Transverse colon (tissue), 4 donors: ENCODE results near the gene LAMA2. TPM values are rescaled to one million over a fixed set of nuclear protein-coding genes. Genes with fewer than 3 reads are reported as not detected.

Experiments
- DNase-seq: peaks from one replicate; pipeline ENCODE4 v3.0.0-alpha.2; 2019
- H3K27ac ChIP-seq, 4 donors: fragments of 200-600 bp; sonication (generic); 2 replicates each; pipeline ENCODE4 v1.5.1; 2016 to 2018; ENCODE audit warnings: inconsistent platforms in 4 of 4
- H3K27me3 ChIP-seq: fragments of 200-600 bp; sonication (generic); 2 replicates; pipeline ENCODE4 v1.5.1; 2017; ENCODE audit warnings: inconsistent platforms
- H3K36me3 ChIP-seq, 4 donors: fragments of 200-600 bp; sonication (generic); 2 replicates each; pipeline ENCODE4 v1.5.1; 2017 to 2019; ENCODE audit warnings: inconsistent platforms in 4 of 4
- H3K4me1 ChIP-seq, 4 donors: fragments of 200-600 bp; sonication (generic); 2 replicates each; pipeline ENCODE4 v1.5.1; 2017 to 2020; ENCODE audit warnings: inconsistent platforms in 4 of 4
- H3K4me3 ChIP-seq, 4 donors: fragments of 200-600 bp; sonication (generic); 1 replicate in 1 of 4; 2 replicates in 3 of 4; pipeline versions ENCODE4 v1.5.1 to v1.6.1; 2017 to 2019; ENCODE audit warnings: inconsistent platforms in 4 of 4
- H3K9me3 ChIP-seq, 2 donors: fragments of 200-600 bp; sonication (generic); 2 replicates each; pipeline ENCODE4 v1.5.1; 2017 to 2019; ENCODE audit warnings: inconsistent platforms in 2 of 2
- CTCF ChIP-seq, 5 experiments: fragments of 200-600 bp in 3 of 5; fragments of 450-650 bp in 2 of 5; sonication (generic) in 3 of 5; IDR thresholded peaks; 1 replicate in 2 of 5; 2 replicates in 3 of 5; pipeline ENCODE4 v1.5.1; 2016 to 2017; ENCODE audit warnings: antibody characterized with exemption in 5 of 5, inconsistent platforms in 3 of 5, mild to moderate bottlenecking in 2 of 5, moderate library complexity in 1 of 5
- EP300 ChIP-seq: sonication (generic); formaldehyde crosslinking; IDR thresholded peaks from one replicate; pipeline ENCODE4 v1.6.1; 2017; ENCODE audit warnings: antibody characterized with exemption, low read depth
- POLR2A ChIP-seq: fragments of 450-650 bp; IDR thresholded peaks from one replicate; pipeline ENCODE4 v1.6.1; 2016; ENCODE audit warnings: antibody characterized with exemption, mild to moderate bottlenecking, moderate library complexity
- POLR2AphosphoS5 ChIP-seq, 3 donors: sonication (generic); formaldehyde crosslinking; IDR thresholded peaks; one replicate each; pipeline ENCODE4 v1.6.1; 2016; ENCODE audit warnings: antibody characterized with exemption in 3 of 3
- WGBS, 2 donors: methylation state at CpG; one replicate each; pipeline ENCODE4 v1.1.5; 2018; ENCODE audit warnings: low coverage in 1 of 2; 5-methylcytosine and 5-hydroxymethylcytosine counted together
- in situ Hi-C, 4 donors: fragments of 200-750 bp; cut with MboI; loops; one replicate each; pipeline versions ENCODE4 v1.15.0 to v1.15.1; 2017; ENCODE audit warnings: low sequenced_read_pairs in 3 of 4, low pct_ligation_motif_present in 1 of 4, low pct_unique_long_range_greater_than_20kb in 1 of 4
- intact Hi-C: fragments of 100-400 bp; cut with DNase I; formaldehyde crosslinking; loops from one replicate; pipeline ENCODE4 v1.15.1; 2023; ENCODE audit warnings: low total_unique reads
- total RNA-seq, 4 donors: library from RNA; depleted of rRNA; stranded (reverse); fragments of >200 nt; gene quantifications; one replicate each; pipeline ENCODE4 v1.1.0, GENCODE V29; 2016

LAMA2 gene
- total RNA-seq, 4 donors from 2014 or later: 12.3 to 43.0 (median 32.1) TPM

- 69 to 76% methylated on average over 2 of the region's 2 CpGs for WGBS, 2 donors
- no peak for TF ChIP-seq EP300
- TF ChIP-seq POLR2AphosphoS5 (IDR thresholded peaks at IDR 0.05): no peak
- no peak for TF ChIP-seq CTCF (IDR thresholded peaks at IDR 0.05)
- no peak for TF ChIP-seq POLR2A
These were observed 510.7 kb downstream of the LAMA2 start for GRCh38 chr6:129393654-129394053.

DNA sequence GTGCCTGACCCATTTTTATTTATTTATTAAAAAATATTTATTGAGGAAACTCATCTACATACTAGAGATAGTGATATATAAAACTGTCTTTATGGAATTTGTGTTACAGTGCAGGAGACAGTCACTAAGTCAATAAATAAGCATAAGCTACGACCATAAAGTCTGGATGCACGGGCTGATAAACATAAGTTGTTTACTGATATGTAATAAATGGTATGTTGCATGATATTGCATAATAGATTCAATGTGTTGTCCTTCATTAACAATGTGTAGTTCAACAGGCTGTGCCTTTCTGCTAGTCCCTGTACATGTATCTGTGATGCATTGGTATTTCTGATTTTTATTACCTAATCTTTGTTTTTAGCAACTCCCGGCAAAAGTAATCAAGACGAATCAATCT is 515.8 kb downstream of the LAMA2 start:
- no peaks in the 10 kb centered on the region for H3K36me3 ChIP-seq
- H3K9me3 ChIP-seq: no peaks in the 10 kb centered on the region
- no peak overlapping the region for H3K4me3 ChIP-seq
- H3K27me3 ChIP-seq: no peaks in the 10 kb centered on the region
- in situ Hi-C loops: no loop called here
- TF ChIP-seq POLR2A: no peak
- no peak for TF ChIP-seq EP300
- no peak for TF ChIP-seq CTCF (IDR thresholded peaks at IDR 0.05)
- no peak for TF ChIP-seq POLR2AphosphoS5 (IDR thresholded peaks at IDR 0.05)
- no peak overlapping the region for H3K27ac ChIP-seq
- DNase-seq: no peak
- intact Hi-C loops: no loop called here
- WGBS, 2 donors: 74 to 76% methylated on average over 4 of the region's 4 CpGs
- no peaks in the 10 kb centered on the region for H3K4me1 ChIP-seq

More at GRCh38 chr6:129393654-129394053, 510.7 kb downstream of the LAMA2 start:
- no peaks in the 10 kb centered on the region for H3K4me1 ChIP-seq
- DNase-seq: no peak
- in situ Hi-C loops (no loop called here), intact Hi-C loops (no loop called here)
- H3K4me3 ChIP-seq: no peak overlapping the region
- no peak overlapping the region for H3K27ac ChIP-seq
- no peaks in the 10 kb centered on the region for H3K9me3 ChIP-seq
- H3K27me3 ChIP-seq: no peaks in the 10 kb centered on the region
- H3K36me3 ChIP-seq: no peaks in the 10 kb centered on the region

DNA sequence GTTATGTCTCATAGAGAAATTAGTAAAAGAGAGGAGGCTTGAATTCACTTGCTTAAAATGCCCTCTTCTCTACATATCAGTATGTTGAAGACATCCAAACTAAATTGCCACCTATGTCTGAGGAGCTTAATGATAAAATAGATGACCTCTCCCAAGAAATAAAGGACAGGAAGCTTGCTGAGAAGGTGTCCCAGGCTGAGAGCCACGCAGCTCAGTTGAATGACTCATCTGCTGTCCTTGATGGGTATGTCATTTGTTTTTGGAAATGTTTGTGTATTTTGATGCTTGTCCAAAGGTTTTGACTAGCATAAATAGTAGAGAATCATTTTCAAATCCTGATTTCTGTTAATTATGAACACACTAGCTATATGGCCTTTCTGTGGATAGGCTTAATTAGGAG is 519.3 kb downstream of the LAMA2 start:
- intact Hi-C loops: no loop called here
- no peaks in the 10 kb centered on the region for H3K36me3 ChIP-seq
- H3K9me3 ChIP-seq: no peaks in the 10 kb centered on the region
- no peak for DNase-seq
- WGBS, 2 donors: 48% methylated on average over 1 of the region's 1 CpG; no CpG with 5 or more reads in 1 of the 2 donors
- in situ Hi-C loops: no loop called here
- H3K4me3 ChIP-seq: no peak overlapping the region
- no peak overlapping the region for H3K27ac ChIP-seq
- TF ChIP-seq POLR2AphosphoS5 (IDR thresholded peaks at IDR 0.05) (no peak), CTCF (IDR thresholded peaks at IDR 0.05) (no peak), POLR2A (no peak)
- H3K27me3 ChIP-seq: no peaks in the 10 kb centered on the region
- H3K4me1 ChIP-seq: no peaks in the 10 kb centered on the region

GRCh38 chr6:129411092-129411491 is 528.2 kb downstream of the LAMA2 start:
- H3K4me1 ChIP-seq: no peaks in the 10 kb centered on the region
- intact Hi-C loops: no loop called here
- in situ Hi-C loops: no loop called here
- H3K4me3 ChIP-seq: no peak overlapping the region
- no peak for DNase-seq
- no peaks in the 10 kb centered on the region for H3K36me3 ChIP-seq
- 71 to 79% methylated on average over 1 of the region's 1 CpG for WGBS, 2 donors
- no peak overlapping the region for H3K27ac ChIP-seq
- no peaks in the 10 kb centered on the region for H3K9me3 ChIP-seq
- TF ChIP-seq POLR2AphosphoS5 (IDR thresholded peaks at IDR 0.05) (no peak), EP300 (no peak), CTCF (IDR thresholded peaks at IDR 0.05) (no peak), POLR2A (no peak)
- H3K27me3 ChIP-seq: no peaks in the 10 kb centered on the region
